HS-27A (cell line): ENCODE measurements around the gene MYL12B.
"Not testable (repeated sequence)": the region's sequence is repeated elsewhere in the genome, so short reads cannot be mapped to it uniquely, and the experiment has no call there.

Experiments used
- DNase-seq: peaks from one replicate; pipeline ENCODE4 v3.0.0-alpha.2; 2012; ENCODE audit warnings: low read depth, missing footprints

The MYL12B gene

DNA sequence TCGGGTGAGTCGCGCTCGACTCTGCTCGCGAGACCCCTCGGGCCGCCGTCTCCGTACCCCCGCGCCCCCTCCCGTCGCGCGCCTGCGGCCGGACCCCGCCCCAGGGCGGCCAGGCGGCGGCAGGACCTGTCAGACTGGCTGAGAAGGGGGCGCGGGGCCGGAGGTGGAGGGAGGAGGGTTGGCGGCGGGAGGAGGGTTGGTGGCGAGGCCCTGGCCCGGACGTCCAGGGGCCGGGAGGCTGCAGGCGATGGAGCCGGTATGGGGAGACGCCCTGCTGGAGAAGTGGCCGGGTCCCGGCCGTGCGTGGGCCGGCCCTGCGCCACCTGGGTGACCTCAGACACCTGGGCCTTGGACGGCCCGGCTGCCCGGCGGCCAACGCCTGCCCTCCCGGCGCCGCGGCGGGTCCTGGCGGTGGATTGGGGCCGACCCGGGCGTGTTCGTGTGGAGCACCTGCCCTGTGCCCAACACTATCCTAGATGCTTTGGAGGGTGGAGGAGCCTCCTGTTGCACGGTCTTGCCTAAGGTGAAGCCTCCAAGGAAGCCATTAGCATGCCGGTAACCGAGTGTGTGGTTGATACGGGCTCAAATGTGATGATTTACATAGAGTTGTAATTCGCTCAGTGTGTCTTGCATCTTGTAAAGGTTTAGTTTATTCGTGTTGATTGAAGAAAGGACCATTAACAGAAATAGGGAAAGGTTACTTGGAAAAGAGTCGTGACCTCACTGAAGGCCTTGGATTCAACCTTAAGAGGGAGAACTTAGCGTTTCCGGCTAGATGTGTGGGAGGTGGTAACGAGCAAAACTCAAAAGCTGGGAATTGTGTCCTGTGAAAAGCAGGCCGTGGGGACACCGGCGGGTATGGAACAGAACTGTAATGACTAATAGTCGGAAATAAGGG lies 550 bp downstream of the MYL12B start:
- DNase-seq, result no peak

DNA sequence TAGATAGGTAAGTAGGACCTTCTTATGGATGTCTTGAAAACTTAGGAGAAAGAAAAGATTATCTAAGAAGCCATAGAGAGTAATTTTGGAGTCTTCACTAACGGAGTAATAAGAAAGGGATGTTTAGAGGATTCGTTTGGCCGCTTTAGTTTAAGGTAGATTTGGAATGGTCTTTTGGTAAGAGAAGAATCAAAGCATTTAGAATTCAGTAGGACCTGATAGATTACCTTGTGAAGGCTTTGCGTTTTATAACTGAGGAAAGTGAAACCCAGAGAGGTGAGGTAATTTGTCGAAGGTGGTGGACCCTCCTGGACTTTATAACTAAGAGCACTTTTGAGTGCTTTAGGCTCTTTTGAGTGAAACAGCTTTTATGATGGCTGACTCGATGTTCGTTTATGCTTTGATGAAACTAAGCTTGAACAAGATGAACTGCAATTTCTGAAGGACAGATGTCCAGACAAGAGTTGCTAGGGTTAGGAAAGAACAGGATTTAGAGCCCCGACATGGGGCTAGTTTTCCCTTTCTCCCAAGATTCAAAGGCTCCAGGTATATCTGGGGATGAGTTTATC lies 1.3 kb downstream of the MYL12B start:
- DNase-seq, result no peak

DNA sequence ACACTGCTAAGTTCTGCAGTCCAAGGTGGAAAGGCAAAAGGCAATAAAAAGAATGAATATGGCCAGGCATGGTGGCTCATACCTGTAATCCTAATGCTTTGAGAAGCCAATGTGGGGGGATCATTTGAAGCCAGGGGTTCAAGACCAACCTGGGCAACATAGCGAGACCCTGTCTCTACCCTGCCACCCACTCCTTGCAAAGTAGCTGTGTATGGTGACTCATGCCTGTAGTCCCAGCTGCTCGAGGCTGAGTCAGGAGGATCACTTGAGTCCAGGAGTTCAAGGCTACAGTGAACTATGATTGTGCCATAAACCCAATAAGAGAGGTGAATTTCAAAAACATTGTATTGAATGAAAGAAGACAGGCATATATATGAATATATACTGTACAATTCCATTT lies 2.4 kb downstream of the MYL12B start:
- DNase-seq, result no peak

DNA sequence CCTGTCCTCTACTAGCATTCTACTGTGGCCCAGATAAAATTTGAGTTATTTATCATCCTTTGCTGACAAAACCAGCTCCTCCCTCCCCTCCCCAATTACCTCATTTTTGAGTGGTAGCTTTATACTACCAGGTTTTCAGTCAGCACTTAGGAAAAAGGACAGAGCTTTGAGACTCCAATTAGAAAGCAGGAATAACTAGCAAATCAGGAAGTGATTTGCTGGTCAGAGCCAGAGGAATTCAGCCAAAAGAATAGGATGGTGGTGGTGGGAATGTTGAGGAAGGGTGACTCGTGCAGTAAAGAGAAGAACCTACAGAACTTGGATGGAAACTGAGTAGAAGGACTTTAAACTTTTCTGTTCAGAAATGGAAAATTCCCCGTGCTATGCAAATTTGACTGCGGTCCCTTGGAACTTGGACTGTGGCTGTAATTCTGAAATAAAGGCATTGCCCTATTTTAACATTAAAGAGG lies 3.7 kb downstream of the MYL12B start:
- DNase-seq, result no peak

DNA sequence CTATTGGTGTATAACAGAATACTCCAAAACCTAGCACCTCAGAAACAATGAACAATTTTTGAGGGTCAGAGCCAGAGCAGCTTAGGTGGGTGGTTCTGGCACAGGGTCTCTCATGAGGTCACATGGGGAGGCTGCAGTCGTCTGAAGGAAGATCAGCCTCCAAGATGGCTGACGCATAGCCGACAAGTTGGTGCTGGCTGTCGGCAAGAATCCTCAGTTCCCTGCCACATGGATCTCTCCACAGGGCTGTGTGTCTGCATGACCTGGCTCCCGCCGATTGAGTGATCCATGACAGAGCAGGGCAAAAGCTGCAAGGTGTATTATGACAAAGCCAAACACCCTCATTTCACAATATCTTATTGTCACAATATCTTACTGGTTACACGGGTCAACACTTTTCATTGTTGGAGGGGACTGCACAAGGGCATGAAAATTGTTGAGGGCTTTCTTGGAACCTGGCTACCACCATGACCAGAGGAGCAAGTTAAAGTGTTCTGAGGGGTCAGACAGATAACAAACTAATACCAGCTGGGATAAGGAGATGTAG lies 4.2 kb downstream of the MYL12B start:
- no peak for DNase-seq

DNA sequence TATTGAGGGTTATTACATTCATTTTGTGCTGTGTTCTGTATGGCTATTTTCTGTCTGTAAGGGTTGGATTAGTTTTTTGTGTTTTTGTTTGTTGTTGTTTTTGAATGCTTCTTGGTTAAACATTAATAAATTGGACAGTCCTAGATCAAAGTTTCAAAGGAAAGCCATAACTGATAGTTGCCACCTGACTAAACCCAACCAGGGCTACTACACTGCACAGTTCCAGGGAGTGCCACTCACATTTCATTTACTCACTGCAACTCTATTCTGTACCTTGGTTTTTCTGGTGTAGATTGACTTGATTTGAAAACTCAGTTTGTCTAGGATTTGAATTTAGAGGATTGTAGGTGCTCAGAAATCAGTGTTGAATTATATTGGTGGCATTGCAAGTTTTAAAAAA lies 6.4 kb downstream of the MYL12B start:
- no peak for DNase-seq

DNA sequence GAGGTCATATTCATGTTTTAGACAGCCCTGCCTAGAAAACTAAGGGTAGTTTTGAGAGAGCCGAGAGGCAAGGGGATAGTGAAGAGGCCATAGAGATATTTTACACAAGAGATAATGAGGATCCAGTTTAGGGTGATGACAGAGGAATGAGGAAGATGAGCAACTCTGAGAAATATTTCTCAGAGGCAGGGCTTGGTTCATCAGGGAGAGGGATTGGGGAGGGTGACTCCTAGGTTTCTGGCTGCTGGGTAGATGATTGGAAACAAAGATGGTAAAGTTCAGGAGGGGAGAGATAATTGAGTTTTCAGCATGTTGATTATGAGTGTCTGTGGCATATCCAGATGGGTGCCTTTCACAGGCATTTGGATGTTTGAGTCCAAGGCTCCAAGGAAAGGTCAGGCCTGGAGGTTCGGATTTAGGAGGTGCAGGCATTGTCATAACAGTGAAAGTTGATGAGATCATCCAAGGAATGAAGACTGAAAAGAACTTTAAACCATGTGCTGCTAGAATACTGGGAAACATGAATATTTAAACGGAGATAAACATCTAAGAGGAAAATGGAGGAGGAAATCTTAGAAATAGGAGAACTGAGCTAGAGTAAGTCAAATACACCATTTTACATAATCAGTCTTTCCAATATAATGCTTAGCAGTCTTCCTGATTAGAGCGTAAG lies 7.4 kb downstream of the MYL12B start:
- DNase-seq, result no peak

DNA sequence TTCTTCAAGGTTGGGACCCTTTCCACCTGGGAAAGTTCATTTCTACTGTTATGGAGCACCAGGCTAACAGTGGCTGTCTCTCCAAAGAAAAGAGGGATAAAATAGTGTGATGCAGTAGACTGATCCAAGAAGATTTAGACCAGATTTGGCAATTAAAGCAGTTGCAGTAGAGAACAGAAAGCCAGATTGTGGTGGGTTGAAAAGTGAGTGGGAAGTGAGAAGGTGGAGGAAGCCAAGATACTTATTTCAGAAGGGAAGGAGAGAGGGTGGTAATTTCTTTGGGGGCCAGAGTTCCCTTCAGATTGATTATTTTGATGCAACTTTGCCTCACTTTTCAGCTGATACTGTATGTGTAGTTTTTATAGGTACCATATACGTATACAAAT lies 8.0 kb downstream of the MYL12B start:
- no peak for DNase-seq

DNA sequence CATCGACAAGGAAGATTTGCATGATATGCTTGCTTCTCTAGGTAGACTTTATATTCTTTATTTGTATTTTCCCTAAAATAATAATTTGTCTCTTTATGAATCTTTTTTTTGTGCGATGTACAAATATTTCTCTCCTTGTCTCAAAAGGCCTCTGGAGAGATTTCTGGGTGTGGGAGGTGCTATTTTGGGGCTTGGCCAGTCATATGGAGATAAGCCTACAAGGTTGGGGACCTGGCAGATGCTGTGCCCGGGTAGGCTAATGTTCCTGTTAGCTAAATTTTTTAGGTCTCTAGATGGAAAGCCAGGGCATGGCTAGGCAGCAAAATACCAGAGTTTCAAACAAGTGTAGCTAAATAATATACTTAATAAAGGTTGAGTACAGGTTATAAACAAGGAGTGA lies 11.1 kb downstream of the MYL12B start:
- no peak for DNase-seq

DNA sequence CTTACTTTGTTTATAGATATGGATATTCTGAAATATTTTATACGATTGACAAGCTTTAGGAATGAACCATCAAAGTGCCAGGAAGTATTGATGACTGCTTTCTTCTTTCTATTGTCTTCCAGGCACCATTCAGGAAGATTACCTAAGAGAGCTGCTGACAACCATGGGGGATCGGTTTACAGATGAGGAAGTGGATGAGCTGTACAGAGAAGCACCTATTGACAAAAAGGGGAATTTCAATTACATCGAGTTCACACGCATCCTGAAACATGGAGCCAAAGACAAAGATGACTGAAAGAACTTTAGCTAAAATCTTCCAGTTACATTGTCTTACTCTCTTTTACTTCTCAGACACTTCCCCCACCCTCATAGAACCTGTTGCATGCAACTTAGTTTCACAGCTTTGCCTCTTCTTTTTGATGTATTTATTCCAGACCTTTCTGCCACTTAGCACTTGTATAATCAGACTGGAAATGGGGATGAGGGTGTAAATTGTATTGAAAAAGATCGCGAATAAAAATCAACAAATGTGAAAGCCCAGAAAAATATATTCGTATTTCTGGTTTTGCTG lies 15.8 kb downstream of the MYL12B start:
- not testable (repeated sequence) for DNase-seq

DNA sequence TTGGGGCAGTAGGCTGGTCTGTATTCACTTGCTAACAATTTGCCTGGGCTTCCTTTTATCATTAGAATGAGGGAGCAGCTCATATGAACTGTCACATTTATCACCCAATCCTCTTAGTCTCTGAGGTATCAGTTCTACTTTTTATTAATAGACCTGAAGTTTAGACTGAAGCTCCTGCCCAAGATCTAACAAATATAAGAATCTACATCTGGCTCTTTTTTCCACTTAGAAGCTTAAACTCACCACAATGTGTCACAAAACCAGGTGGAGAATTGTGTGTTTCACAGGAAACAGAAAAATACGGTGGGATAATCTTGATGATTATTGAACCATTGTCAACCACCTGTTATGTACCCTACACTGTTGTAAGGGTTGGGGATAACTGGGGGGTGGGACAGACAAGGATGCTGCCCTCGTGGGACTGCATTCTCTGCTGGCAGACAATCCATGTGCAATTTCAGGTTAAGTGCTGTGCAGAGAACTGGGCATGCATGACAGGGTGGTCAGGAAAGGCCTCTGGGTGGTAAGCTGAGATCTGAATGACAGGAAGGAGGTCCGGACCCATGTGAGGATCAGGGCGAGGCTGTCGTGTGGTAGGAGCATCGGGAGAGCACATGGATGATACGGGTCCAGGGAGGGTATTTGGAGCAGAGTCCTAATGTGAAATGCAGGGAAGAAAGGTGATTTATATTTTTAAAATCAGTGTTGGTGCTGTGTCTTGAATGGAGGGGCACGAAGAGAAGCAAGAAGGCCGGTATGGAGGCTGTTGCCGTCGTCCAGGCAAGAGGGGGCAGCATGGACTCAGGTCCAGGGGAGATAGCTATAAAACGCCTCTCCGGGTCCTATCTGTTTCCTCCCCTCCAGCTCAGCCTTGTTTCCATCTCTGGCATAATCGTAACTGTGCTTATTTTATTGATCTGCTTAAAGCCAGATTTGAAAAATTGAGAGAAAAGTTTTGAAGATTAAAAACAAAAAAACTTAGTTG lies 17.6 kb downstream of the MYL12B start:
- DNase-seq, result no peak

DNA sequence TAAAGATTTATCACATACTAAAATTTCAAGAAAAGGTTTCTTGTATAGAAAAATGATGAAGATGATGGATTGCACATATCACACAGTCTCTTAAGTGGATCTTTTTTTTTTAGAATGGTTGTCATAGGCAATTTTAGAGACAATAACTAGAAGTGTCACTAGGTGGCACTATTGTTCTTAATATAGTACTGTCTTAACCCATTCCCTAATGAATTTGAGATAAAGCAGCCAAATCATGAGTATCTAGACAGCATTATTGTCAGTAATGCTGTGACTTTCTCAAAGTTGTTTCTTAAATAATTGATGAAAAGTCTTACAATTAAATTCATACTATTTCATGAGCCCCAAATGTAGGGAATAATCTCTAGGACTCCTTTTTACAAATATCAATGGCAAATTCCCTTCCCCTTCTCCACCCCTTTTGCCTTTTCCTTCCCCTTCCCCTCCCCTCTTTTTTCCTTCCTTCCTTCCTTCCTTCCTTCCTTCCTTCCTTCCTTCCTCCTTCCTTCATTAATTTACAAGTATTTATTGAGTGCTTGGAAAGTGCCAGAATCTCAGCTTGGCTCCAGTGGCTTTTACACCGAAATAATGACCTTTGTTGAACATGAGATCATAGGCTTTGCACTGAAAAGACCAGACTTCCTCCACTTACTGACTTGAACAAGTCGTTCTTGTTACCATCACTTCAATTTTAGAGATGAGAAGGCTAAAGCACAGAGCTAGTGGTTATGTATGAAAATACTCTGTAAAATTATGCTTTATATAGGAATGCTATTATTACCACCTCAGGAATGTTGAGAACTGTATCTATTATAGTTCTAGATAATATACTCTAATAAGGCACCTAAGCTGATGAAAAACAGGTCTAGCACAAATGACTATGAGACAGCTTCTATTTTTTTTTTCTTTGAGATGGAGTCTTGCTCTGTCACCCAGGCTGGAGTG lies 19.8 kb downstream of the MYL12B start:
- DNase-seq, result peak; percentile 73

DNA sequence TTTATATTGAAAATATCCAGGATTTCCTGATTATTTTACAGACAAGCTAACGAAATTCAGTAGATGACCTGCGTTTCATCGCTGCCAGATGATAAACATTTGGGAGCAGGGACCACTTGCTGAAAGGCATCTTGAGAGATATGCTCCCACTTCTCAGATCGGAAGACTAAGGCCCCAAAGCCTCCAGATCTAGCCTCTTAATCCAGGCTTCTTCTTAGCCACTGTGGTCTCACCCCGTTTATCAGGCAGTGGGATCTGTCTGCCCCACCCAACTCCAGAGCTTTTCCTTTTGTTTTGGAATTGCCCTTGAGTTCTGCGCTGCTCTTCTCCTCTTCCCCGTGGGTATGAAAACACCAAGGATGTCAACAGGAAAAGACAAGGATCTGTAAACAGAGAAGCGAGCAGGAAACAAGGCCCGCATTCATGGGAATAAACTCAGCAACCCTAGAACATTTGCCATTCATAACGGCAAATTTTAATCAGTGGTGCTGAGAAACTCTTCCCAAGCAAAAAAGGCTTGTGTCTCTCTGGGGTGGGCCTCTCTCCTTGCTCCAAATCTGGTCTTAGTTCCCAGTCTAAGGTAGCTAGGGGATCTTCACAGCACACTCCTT lies 21.4 kb downstream of the MYL12B start:
- no peak for DNase-seq

DNA sequence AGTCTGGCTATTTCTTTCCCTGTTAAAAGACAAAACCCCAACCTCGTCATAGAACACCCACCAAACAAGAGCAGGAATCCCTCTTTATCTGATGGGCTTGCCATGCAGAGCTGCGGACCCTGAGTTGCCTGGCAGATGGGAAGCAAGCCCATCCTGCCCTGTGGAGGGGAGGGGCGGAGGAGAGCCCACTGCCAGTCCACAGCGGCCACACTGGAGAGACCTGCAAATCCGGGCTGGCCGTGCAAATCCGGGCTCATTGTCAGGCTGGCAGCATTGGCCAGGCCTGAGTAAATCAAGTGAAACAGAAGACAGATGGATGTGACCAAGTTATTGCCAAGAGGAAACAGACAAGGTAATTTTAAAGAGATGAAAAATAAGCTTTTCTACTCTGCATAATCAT lies 22.0 kb downstream of the MYL12B start:
- no peak for DNase-seq

DNA sequence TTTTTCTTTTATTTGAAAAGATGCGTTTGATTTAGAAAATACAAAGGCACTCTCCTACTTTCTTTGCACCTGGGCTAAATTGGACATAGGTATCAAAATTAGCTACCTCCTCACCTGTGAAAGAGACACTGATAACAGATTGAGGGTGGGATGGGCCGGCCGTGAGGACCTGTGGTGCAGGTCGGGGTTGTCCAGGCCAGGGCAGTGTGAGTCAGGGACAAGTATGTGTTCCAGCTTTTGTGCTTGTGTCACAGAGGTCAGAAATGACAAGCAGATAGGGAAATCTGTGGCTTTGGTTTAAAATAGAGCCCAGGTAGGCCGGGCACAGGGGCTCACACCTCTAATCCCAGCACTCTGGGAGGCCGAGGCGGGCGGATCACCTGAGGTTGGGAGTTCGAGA lies 22.6 kb downstream of the MYL12B start:
- DNase-seq, result no peak

DNA sequence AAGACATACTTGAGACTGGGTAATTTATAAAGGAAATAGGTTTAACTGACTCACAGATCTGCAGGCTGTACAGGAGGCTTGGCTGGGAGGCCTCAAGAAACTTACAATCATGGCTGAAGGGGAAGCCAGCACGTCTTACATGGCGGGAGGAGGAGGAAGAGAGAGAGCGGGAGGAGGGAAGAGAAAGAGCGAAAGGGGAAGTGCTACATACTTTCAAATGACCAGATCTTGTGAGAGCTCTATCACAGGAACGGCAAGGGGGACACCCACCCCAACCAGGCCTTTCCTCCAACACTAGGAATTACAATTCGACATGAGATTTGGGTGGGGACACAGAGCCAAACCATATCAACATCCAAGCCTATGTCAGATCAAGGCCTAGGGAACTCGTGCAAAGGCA lies 24.2 kb downstream of the MYL12B start:
- no peak for DNase-seq

DNA sequence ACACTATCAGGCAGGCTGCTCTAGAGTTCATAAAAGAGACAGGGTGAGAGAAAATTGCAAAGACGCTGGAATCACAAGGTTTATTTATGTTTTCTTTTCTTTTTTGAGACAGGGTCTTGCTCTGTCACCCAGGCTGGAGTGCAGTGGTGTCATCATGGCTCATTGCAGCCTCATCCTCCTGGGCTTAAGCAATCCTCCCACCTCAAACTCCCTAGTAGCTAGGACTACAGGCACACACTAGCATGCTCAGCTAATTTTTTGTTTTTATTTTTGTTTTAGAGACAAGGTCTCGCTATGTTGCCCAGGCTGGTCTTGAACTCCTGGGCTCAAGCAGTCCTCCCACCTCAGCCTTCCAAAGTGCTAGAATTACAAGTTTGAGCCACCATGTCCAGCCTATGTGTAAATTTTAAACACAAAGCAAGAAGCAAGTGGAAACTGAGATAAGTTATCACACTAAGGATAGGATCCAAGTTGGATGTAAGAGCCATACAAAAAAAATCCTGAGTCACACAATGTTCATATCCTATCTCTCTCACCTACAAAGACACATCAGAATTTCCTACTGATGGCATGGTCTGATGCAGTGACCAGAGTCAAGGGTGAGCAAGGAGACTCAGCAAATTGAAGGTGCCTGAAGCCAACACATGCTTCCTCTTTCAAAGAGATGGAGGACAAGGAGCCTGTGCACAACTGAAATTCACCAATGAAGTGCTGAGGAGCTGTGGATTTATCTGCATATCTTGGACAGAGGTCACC lies 31.4 kb downstream of the MYL12B start:
- DNase-seq, result no peak

DNA sequence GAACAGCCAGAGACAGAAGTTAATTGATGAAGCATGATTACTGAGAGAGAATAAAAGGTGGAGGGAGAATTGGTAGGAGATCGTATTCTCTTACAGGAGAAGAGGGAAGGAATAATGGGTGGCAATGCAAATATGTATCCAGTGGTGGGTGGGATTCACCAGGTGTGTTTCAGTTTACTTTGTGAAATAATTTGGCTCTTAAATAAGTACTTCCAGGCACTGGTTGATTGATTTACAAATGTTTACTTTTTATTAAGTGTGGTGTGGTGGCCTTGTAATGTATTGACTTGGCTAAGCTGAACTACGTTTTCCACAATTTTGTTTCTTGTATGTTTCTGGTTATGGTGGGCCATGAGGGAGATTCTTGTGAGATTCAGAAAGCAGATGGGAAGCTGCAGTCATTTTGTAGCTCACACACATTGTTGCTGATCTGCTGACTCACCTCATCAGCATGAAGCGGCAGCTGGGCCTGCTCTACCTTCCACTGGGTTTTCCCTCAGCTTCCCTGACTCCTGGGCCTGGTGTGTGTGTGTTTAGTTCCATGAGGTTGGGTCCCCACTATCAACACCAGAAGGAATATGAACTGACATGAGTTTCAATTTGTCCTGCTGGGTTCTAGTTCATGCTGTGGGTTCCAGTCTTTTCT lies 32.6 kb downstream of the MYL12B start:
- peak; percentile 45 for DNase-seq
